Activated CD8-positive, alpha-beta T cell treated with anti-CD3 and anti-CD28 coated beads, Interleukin-2, amount 10 ng/mL, durations not matched to agents 7 days and 5 days (primary cell): ENCODE data around the gene PKN2. TPM values are rescaled to one million over a fixed set of nuclear protein-coding genes. Genes with fewer than 3 reads are reported as not detected.
"Not testable (repeated sequence)": the region's sequence is repeated elsewhere in the genome, so short reads cannot be mapped to it uniquely, and the experiment has no call there.

ENCODE experiments used
- ATAC-seq: fragments of 150-1000 bp; cut with Tn5 transposase; one replicate; pipeline ENCODE4 v1.10.0; 2021; ENCODE audit warnings: moderate library complexity
- CTCF ChIA-PET: fragments of 350-600 bp; sonication (Branson Sonifier 250); formaldehyde crosslinking; loops from one replicate; lab custom pipeline; 2021; ENCODE audit warnings: antibody characterized with exemption; lab: Charles Lee
- POLR2A ChIA-PET: fragments of 350-600 bp; sonication (Branson Sonifier 250); formaldehyde crosslinking; loops from one replicate; lab custom pipeline; 2021; ENCODE audit warnings: antibody characterized with exemption; lab: Charles Lee
- DNase-seq: peaks from one replicate; pipeline ENCODE4 v3.0.0-alpha.2; 2020
- H3K27ac Mint-ChIP-seq: one replicate; pipeline ENCODE4 v1.8.0; 2021; ENCODE audit warnings: mild to moderate bottlenecking, mixed read lengths
- H3K27me3 Mint-ChIP-seq: one replicate; pipeline ENCODE4 v1.8.0; 2021; ENCODE audit warnings: low read depth, mixed read lengths
- H3K36me3 Mint-ChIP-seq: one replicate; pipeline ENCODE4 v1.8.0; 2021; ENCODE audit warnings: low read depth, mixed read lengths
- H3K4me1 Mint-ChIP-seq: one replicate; pipeline ENCODE4 v1.8.0; 2021; ENCODE audit warnings: low read depth, mixed read lengths
- H3K4me3 Mint-ChIP-seq: one replicate; pipeline ENCODE4 v1.8.0; 2021; ENCODE audit warnings: mild to moderate bottlenecking, mixed read lengths
- H3K9me3 Mint-ChIP-seq: one replicate; pipeline ENCODE4 v1.8.0; 2022; ENCODE audit warnings: mixed read lengths; ENCODE audit not compliant: insufficient read depth
- total RNA-seq, 2 experiments: library from RNA; stranded (reverse); gene quantifications; one replicate each; pipeline ENCODE4 v1.2.3, GENCODE V29; 2021

PKN2 gene
- total RNA-seq, 2 experiments from 2014 or later, result 23.6 to 24.4 TPM

- DNase-seq, H3K27me3 Mint-ChIP-seq, H3K27ac Mint-ChIP-seq, H3K9me3 Mint-ChIP-seq, POLR2A ChIA-PET, H3K4me1 Mint-ChIP-seq, ATAC-seq, H3K4me3 Mint-ChIP-seq: not testable (repeated sequence)
- CTCF ChIA-PET, result interaction anchor here (1.1 to 1.6 kb wide), 3 partner anchors 16 to 46 kb away, joined by 3 to 6 read pairs (median 3); no protein-coding TSS in a partner anchor
- peaks cover 17% of the 10 kb centered on the region for H3K36me3 Mint-ChIP-seq
Measured at GRCh38 chr1:88701793-88702192, 17.7 kb downstream of the PKN2 start.

GRCh38 chr1:88708011-88708410 lies 23.9 kb downstream of the PKN2 start:
- DNase-seq, result no peak
- Mint-ChIP-seq H3K4me3 (no peak overlapping the region), H3K27ac (no peak overlapping the region), H3K9me3 (no peaks in the 10 kb centered on the region), H3K27me3 (no peaks in the 10 kb centered on the region), H3K4me1 (no peaks in the 10 kb centered on the region), H3K36me3 (peaks cover 29% of the 10 kb centered on the region)
- ChIA-PET POLR2A (no interaction called here), CTCF (no interaction called here)
- no peak for ATAC-seq

GRCh38 chr1:88712907-88713306 lies 28.8 kb downstream of the PKN2 start:
- H3K36me3 Mint-ChIP-seq, result peaks cover 42% of the 10 kb centered on the region
- H3K4me1 Mint-ChIP-seq, POLR2A ChIA-PET, H3K4me3 Mint-ChIP-seq, H3K9me3 Mint-ChIP-seq, H3K27me3 Mint-ChIP-seq, DNase-seq, ATAC-seq, CTCF ChIA-PET, H3K27ac Mint-ChIP-seq: not testable (repeated sequence)

- H3K36me3 Mint-ChIP-seq, result peaks cover 25% of the 10 kb centered on the region
- DNase-seq, H3K4me3 Mint-ChIP-seq, H3K4me1 Mint-ChIP-seq, ATAC-seq, POLR2A ChIA-PET, H3K27me3 Mint-ChIP-seq, H3K27ac Mint-ChIP-seq, H3K9me3 Mint-ChIP-seq: not testable (repeated sequence)
- CTCF ChIA-PET, result interaction anchor here (0.7 kb wide), 1 partner anchor 114 kb away, joined by 4 read pairs; no protein-coding TSS in a partner anchor
Measured at GRCh38 chr1:88716571-88716970, 32.5 kb downstream of the PKN2 start.

- Mint-ChIP-seq H3K27ac (no peak overlapping the region), H3K4me3 (no peak overlapping the region), H3K4me1 (peaks cover 12% of the 10 kb centered on the region), H3K36me3 (peaks cover 5% of the 10 kb centered on the region), H3K27me3 (no peaks in the 10 kb centered on the region), H3K9me3 (no peaks in the 10 kb centered on the region)
- no peak for DNase-seq
- ATAC-seq, result no peak
- POLR2A ChIA-PET, result no interaction called here
- CTCF ChIA-PET, result no interaction called here
Measured at GRCh38 chr1:88722492-88722891, 38.4 kb downstream of the PKN2 start.

GRCh38 chr1:88726697-88727096 lies 42.6 kb downstream of the PKN2 start:
- Mint-ChIP-seq H3K27me3 (no peaks in the 10 kb centered on the region), H3K36me3 (peaks cover 23% of the 10 kb centered on the region), H3K4me1 (peaks cover 12% of the 10 kb centered on the region), H3K9me3 (no peaks in the 10 kb centered on the region), H3K4me3 (no peak overlapping the region), H3K27ac (no peak overlapping the region)
- DNase-seq (no peak), ATAC-seq (no peak)
- POLR2A ChIA-PET, result no interaction called here
- CTCF ChIA-PET, result no interaction called here

- H3K36me3 Mint-ChIP-seq, result peaks cover 23% of the 10 kb centered on the region
Measured at GRCh38 chr1:88727205-88727604, 43.1 kb downstream of the PKN2 start.

GRCh38 chr1:88729297-88729696 lies 45.2 kb downstream of the PKN2 start:
- Mint-ChIP-seq H3K4me1 (peaks cover 4% of the 10 kb centered on the region), H3K9me3 (peaks cover 8% of the 10 kb centered on the region), H3K27ac (no peak overlapping the region), H3K36me3 (peaks cover 27% of the 10 kb centered on the region), H3K27me3 (no peaks in the 10 kb centered on the region), H3K4me3 (no peak overlapping the region)
- ATAC-seq (no peak), DNase-seq (no peak)
- POLR2A ChIA-PET, result interaction anchor here (0.9 kb wide), 1 partner anchor 45 kb away, joined by 3 read pairs; the partner anchor contains the start of gene PKN2
- CTCF ChIA-PET, result interaction anchor here (1.3 kb wide), 1 partner anchor 20 kb away, joined by 3 read pairs; no protein-coding TSS in a partner anchor

More at GRCh38 chr1:88727205-88727604, 43.1 kb downstream of the PKN2 start:
- Mint-ChIP-seq H3K4me1 (peaks cover 10% of the 10 kb centered on the region), H3K27me3 (no peaks in the 10 kb centered on the region), H3K9me3 (no peaks in the 10 kb centered on the region), H3K4me3 (no peak overlapping the region), H3K27ac (no peak overlapping the region)
- ChIA-PET CTCF (no interaction called here), POLR2A (no interaction called here)
- no peak for DNase-seq
- no peak for ATAC-seq

GRCh38 chr1:88730132-88730675 lies 46.1 kb downstream of the PKN2 start:
- ChIA-PET POLR2A (interaction anchor here (0.9 kb wide), 1 partner anchor 46 kb away, joined by 3 read pairs; the partner anchor contains the start of gene PKN2), CTCF (interaction anchor here (1.3 kb wide), 1 partner anchor 19 kb away, joined by 3 read pairs; no protein-coding TSS in a partner anchor)
- ATAC-seq (no peak), DNase-seq (no peak)
- H3K27ac Mint-ChIP-seq, result no peak overlapping the region
- H3K27me3 Mint-ChIP-seq, result no peaks in the 10 kb centered on the region
- H3K36me3 Mint-ChIP-seq, result peaks cover 33% of the 10 kb centered on the region
- H3K9me3 Mint-ChIP-seq, result peaks cover 13% of the 10 kb centered on the region
- H3K4me3 Mint-ChIP-seq, result no peak overlapping the region
- peaks cover 4% of the 10 kb centered on the region for H3K4me1 Mint-ChIP-seq

- CTCF ChIA-PET, result no interaction called here
- Mint-ChIP-seq H3K4me3 (no peak overlapping the region), H3K9me3 (peaks cover 21% of the 10 kb centered on the region), H3K4me1 (peaks cover 4% of the 10 kb centered on the region), H3K27ac (no peak overlapping the region), H3K27me3 (no peaks in the 10 kb centered on the region), H3K36me3 (peaks cover 40% of the 10 kb centered on the region)
- POLR2A ChIA-PET, result no interaction called here
- no peak for ATAC-seq
- no peak for DNase-seq
Measured at GRCh38 chr1:88730995-88731394, 46.9 kb downstream of the PKN2 start.

- Mint-ChIP-seq H3K27me3 (no peaks in the 10 kb centered on the region), H3K4me3 (no peak overlapping the region), H3K27ac (no peak overlapping the region), H3K9me3 (peaks cover 23% of the 10 kb centered on the region), H3K36me3 (peaks cover 45% of the 10 kb centered on the region), H3K4me1 (peaks cover 2% of the 10 kb centered on the region)
- ATAC-seq, result no peak
- ChIA-PET CTCF (no interaction called here), POLR2A (no interaction called here)
- DNase-seq, result no peak
Measured at GRCh38 chr1:88731475-88732269, 47.6 kb downstream of the PKN2 start.

- Mint-ChIP-seq H3K36me3 (peaks cover 25% of the 10 kb centered on the region), H3K4me1 (peaks cover 7% of the 10 kb centered on the region), H3K4me3 (no peak overlapping the region), H3K27me3 (no peaks in the 10 kb centered on the region), H3K9me3 (peaks cover 23% of the 10 kb centered on the region), H3K27ac (no peak overlapping the region)
- ChIA-PET POLR2A (interaction anchor here (0.9 to 1.3 kb wide), 2 partner anchors 52 to 155 kb away, joined by 3 read pairs; partner anchors contain the start of gene PKN2), CTCF (interaction anchor here (0.8 to 2.5 kb wide), 7 partner anchors 10 to 142 kb away, joined by 3 to 10 read pairs (median 6); no protein-coding TSS in a partner anchor)
- no peak for ATAC-seq
- no peak for DNase-seq
Measured at GRCh38 chr1:88735382-88735781, 51.3 kb downstream of the PKN2 start.
